Measurements from ENCODE around the gene VSTM1.
A peak's percentile ranks its signal among the peaks of the same experiment; 100 is the strongest.

VSTM1 gene

DNA sequence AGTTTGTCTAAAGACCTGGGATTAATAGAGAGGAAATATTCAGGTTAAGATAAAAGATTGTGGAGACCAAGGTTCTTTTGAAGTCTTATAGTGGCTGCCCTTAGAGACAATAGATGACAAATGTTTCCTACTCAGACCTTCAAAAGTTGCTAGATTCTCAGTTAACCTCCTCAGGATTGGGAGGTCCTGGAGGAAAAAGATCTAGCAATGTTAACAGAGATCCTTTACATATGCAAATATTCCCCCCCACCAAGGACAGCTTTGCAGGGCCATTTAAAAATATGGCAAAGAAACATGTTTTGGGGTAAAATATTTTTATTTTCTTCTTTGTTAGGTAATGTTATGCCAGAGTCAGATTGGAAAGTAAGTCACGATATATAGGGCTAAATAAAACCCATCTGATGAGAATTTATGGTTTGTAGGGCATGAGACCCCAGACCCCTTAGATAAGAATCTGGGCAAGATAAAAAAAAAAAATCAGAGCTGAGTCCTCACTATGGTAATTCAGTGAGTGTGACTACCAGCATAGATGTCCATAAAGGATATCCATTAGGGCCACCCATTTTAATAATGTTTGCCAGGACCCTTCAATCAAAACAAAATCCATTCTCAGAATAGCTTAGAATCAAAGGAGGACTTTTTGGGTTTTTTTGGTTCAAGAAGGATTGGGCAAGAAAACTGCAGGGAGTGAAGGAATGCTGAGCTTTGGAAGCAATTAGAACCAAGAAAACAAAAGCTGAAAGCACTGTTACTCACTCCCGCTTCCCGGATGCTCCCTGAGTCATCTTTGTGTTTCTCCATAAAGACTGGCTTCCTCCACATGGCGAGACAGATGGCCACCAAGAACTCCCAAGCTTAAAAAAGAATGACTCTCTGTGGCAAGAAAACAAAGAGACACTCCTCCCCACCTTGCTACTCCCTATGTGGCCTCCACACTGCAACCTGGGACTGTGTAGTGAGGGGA, 28.2 kb downstream of the VSTM1 start:
- no peak for TF ChIP-seq CTCF (IDR thresholded peaks at IDR 0.05; ENCODE audit: poor library complexity, severe bottlenecking)
- DNase-seq (ENCODE audit: low spot score) (no peak), ATAC-seq (ENCODE audit: low read depth) (peak; percentile 98)
- no peaks in the 10 kb centered on the region for H3K36me3 ChIP-seq (ENCODE audit: low read depth)
- H3K4me1 ChIP-seq (ENCODE audit: insufficient read depth, poor library complexity, severe bottlenecking): peaks cover 17% of the 10 kb centered on the region
- H3K27me3 ChIP-seq (ENCODE audit: insufficient read depth, poor library complexity, severe bottlenecking): no peaks in the 10 kb centered on the region
- H3K9me3 ChIP-seq (ENCODE audit: severe bottlenecking): no peaks in the 10 kb centered on the region
- H3K4me3 ChIP-seq (ENCODE audit: severe bottlenecking): no peak overlapping the region
- H3K27ac ChIP-seq (ENCODE audit: poor library complexity, severe bottlenecking): peak overlapping the region; percentile 85

GRCh38 chr19:54030895-54031586, 32.7 kb downstream of the VSTM1 start:
- no peak overlapping the region for H3K27ac ChIP-seq (ENCODE audit: poor library complexity, severe bottlenecking)
- DNase-seq (ENCODE audit: low spot score) (no peak), ATAC-seq (ENCODE audit: low read depth) (no peak)

DNA sequence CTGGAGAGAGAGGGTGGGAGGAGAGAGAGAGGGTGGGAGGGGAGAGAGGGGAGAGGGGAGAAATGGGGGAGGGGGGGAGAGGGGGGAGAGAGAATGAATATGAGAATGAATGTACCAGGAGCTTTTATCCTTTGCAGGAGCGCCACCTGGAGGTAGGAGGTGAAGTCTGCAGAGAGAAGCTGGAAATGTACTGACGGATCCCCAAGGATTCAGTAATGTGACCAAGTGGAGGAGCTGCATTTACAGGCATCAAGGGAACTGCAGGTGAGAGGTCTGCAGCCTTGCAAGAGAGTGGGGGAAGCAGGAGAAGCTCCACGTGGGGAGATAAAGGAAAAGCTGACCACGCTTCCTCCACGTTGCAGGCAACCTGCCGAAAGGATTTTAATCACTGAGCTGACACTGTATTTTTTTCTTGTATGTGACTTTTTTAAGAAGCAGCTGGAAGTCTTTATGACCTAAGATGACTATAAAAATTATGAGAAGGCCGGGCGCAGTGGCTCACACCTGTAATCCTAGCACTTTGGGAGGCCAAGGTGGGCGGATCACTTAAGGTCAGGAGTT, 33.7 kb downstream of the VSTM1 start:
- no peak for DNase-seq (ENCODE audit: low spot score)
- Histone ChIP-seq H3K27me3 (ENCODE audit: insufficient read depth, poor library complexity, severe bottlenecking) (no peaks in the 10 kb centered on the region), H3K36me3 (ENCODE audit: low read depth) (no peaks in the 10 kb centered on the region), H3K27ac (ENCODE audit: poor library complexity, severe bottlenecking) (no peak overlapping the region), H3K4me1 (ENCODE audit: insufficient read depth, poor library complexity, severe bottlenecking) (peaks cover 2% of the 10 kb centered on the region), H3K9me3 (ENCODE audit: severe bottlenecking) (no peaks in the 10 kb centered on the region), H3K4me3 (ENCODE audit: severe bottlenecking) (no peak overlapping the region)
- ATAC-seq (ENCODE audit: low read depth): peak; percentile 46; the same call in 2 of the 3 replicates
- peak; percentile 71 for TF ChIP-seq CTCF (IDR thresholded peaks at IDR 0.05; ENCODE audit: poor library complexity, severe bottlenecking)

More at GRCh38 chr19:54030895-54031586, 32.7 kb downstream of the VSTM1 start:
- H3K4me1 ChIP-seq (ENCODE audit: insufficient read depth, poor library complexity, severe bottlenecking): peaks cover 13% of the 10 kb centered on the region
- peak; percentile 36 for TF ChIP-seq CTCF (IDR thresholded peaks at IDR 0.05; ENCODE audit: poor library complexity, severe bottlenecking)
- H3K36me3 ChIP-seq (ENCODE audit: low read depth): no peaks in the 10 kb centered on the region
- no peaks in the 10 kb centered on the region for H3K27me3 ChIP-seq (ENCODE audit: insufficient read depth, poor library complexity, severe bottlenecking)
- no peaks in the 10 kb centered on the region for H3K9me3 ChIP-seq (ENCODE audit: severe bottlenecking)
- H3K4me3 ChIP-seq (ENCODE audit: severe bottlenecking): no peak overlapping the region

DNA sequence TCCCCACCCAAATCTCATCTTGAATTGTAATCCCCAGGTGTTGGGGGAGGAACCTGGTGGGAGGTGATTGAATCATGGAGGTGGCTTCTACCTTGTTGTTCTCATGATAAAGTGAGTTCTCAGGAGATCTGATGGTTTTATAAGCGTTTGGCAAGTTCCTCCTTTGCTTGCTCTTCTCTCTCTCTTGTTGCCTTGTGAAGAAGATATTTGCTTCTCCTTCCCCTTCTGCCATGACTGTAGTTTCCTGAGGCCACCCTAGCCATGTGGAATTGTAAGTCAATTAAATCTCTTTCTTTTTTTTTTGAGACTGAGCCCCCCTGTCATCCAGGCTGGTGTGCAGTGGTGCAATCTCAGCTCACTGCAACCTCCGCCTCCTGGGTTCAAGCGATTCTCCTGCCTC, 34.4 kb downstream of the VSTM1 start:
- no peak for DNase-seq (ENCODE audit: low spot score)
- H3K27ac ChIP-seq (ENCODE audit: poor library complexity, severe bottlenecking): no peak overlapping the region

More for the DNA sequence above, 34.4 kb downstream of the VSTM1 start:
- ATAC-seq (ENCODE audit: low read depth): no peak
- Histone ChIP-seq H3K36me3 (ENCODE audit: low read depth) (no peaks in the 10 kb centered on the region), H3K9me3 (ENCODE audit: severe bottlenecking) (no peaks in the 10 kb centered on the region), H3K27me3 (ENCODE audit: insufficient read depth, poor library complexity, severe bottlenecking) (no peaks in the 10 kb centered on the region), H3K4me1 (ENCODE audit: insufficient read depth, poor library complexity, severe bottlenecking) (no peaks in the 10 kb centered on the region), H3K4me3 (ENCODE audit: severe bottlenecking) (no peak overlapping the region)
- no peak for TF ChIP-seq CTCF (IDR thresholded peaks at IDR 0.05; ENCODE audit: poor library complexity, severe bottlenecking)

Data from RWPE2 (cell line).